Ammon's horn (tissue), 1 donor: ENCODE measurements around the gene WNT9A.

Experiments used
- DNase-seq: peaks from one replicate; pipeline ENCODE4 v3.0.0-alpha.2; 2016; ENCODE audit warnings: low spot score

Gene WNT9A

DNA sequence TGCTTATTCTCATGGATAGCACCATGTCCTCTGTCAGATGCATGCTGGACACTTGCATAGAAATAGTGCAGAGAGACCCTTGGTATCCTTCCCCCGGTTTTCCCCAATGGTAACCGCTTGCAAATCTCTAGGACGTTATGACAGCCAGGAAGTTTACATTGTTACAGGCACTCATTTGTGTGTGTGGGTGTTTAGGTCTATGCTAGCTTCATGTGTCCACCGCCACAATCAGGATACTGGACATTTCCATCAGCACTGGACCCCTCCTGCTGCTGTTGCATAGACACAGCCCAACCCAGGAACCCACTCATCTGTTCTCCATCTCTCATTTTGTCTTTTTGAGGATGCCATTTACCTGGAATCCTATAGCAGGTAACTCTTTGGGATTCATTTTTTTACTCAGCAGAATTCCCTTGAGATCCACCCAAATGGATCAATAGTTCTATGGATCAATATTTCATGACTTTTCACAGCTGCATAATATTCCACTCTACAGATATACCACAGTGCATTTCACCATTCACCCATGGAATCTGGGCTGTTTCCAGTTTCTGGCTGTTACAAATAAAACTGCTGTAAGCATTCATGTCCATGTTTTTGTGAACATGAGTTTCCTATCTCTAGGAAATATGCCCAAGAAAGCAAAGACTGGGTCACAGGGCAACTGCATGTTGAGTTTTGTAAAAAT is 6.6 kb upstream of the WNT9A start:
- DNase-seq: no peak

DNA sequence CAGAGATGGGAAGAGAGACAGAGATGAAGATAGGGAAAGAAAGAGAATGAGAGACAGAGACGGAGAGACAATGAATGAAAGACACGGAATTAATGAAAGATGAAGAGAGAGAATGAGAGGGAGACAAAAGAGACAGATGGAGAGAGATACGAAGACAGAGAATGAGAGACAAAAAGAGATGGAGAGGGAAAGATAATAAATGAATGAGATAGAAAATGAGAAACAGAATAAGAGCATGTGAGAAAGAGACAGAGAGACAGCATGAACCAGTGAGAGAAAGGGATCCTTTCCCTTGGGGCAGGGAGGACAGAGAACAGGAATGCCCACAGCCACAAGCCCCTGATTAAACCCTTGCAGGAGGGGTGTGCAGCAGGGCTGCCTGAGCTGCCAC is 5.3 kb upstream of the WNT9A start:
- DNase-seq: no peak

- DNase-seq: no peak
These were observed 4.8 kb upstream of the WNT9A start for GRCh38 chr1:227952374-227953021.

DNA sequence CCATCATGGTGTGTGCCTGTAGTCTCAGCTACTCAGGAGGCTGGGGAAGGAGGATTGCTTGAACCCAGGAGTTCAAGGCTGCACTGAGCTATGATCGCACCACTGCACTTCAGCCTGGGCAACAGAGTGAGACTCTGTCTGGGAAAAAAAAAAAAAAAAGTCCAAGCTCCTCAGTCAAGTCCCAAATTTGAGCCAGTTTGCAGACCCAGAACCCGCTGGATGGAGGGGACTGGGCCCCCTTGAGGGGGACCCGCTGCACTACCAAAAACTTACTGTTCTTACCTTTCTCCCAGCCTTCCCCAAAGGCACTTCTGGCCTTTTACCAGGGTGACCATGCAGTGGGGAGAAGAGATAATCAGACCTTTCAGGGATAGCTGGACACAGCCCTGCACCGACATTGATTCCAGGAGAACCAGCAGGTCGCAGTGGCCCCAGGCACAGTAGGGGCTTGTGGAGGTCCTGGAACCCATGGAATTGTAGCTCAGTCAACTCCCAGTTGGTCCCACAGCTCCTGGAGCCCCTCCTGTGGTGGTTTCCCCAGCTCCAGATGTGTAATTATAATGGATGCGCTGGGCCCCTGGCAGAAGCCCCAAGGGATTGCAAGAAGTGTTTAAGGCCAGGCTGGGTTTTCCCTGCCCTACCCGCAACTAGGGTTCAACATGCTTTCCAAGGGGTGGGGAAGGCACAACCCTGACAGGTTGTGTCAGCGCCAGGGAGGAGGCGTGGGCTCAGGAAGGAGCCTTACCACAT is 4.1 kb upstream of the WNT9A start:
- no peak for DNase-seq

- no peak for DNase-seq
These were observed 3.1 kb upstream of the WNT9A start for GRCh38 chr1:227950735-227951346.

- no peak for DNase-seq
These were observed 2.4 kb upstream of the WNT9A start for GRCh38 chr1:227949954-227950734.

DNA sequence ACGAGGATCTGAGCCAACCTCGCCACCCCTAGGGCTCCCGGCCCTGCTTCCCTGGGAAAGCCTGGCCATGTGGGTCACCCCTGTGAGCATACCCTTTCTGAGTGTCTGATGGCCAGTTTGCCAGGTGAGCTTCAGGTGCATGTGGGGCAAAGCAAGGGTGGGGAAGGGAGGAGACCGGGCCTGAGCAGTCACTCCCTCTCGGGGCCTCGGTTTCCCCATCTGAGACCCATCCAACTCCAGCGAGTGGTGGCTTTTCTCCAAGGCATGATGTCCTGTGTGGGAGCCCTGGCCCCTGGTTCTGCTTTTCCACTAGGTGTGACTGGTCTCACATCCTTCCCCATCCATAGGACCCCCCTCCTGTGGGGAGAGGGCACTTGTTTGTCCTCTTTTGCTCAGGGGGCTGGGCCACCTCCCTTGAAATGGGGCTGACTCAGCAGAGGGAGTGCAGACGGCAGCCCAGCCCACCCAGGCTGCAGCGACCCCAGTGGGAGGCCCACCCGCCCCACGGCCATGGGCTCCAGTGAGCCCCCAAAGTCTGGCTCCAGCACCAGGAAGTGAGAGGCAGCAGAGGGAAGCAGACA is 1.7 kb upstream of the WNT9A start:
- DNase-seq: no peak

DNA sequence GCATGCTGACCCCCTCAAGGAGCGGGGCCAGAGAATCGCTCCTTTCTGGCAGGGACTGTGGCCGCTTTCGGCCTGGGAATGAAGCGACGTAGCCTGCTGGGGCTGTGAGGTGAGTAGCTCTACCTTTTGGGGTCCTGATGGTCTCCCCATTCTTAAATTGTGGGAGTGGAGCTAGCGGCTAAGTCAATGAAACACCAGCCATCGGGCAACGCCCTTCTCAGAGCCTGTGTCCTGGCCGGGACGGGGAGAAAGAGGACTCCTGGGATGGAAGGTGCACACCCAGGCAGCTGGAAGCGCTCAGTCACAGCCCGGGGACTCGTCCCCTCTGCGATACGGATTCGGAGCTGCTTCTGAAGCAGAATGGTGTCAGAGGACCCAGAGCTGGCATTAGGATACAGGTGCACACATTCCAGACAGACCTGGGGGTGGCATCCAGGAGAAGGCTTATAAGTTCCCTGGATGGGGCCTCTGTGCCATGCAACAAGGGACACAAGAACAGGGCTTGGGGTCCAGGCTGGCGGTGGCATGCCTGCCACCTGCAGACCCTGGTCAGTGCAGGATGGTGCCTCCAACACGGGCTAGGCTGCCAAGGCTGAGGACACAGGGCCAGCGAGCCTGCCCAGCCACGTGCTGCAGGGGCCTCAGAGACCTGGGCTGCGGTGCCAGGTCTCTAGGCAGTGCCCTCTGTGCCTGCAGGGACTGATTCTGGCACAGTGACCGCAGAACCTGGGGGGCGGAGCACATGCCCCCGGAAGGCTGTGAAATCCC is 945 bp upstream of the WNT9A start:
- no peak for DNase-seq

- DNase-seq: no peak
These were observed 401 bp downstream of the WNT9A start for GRCh38 chr1:227947386-227947675.

GRCh38 chr1:227946624-227947385 is 927 bp downstream of the WNT9A start:
- DNase-seq: peak; percentile 62

- no peak for DNase-seq
These were observed 1.7 kb downstream of the WNT9A start for GRCh38 chr1:227945891-227946623.

GRCh38 chr1:227944931-227945890 is 2.5 kb downstream of the WNT9A start:
- no peak for DNase-seq

GRCh38 chr1:227944090-227944930 is 3.4 kb downstream of the WNT9A start:
- no peak for DNase-seq

DNA sequence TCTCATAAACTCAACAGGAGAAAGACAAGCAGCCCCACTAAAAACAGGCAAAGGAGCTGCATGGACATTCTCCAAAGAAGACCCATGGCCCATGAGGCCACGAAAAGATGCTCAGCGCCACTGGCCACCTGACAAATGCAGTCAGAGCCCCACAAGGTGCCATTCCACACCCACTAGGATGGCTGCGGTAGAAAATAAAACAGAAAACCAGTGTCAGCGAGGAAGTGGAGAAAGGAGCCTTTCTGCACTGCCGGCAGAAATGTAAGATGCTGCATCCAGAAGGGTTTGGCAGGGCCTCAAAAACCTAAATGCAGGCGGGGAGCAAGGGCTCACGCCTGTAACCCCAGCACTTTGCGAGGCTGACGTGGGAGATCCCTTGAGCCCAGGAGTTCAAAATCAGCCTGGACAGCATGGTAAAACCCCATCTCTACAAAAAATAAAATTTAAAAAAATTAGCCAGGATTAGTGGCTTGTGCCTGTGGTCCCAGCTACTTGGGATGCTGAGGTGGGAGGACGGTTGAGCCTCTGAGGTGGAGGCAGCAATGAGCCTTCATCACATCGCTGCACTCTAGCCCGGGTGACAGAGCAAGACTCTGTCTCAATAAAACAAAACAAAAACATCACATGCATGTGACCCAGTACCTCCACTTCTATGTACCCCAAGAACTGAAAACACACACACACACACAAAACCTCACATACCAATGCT is 4.2 kb downstream of the WNT9A start:
- no peak for DNase-seq

GRCh38 chr1:227942716-227943261 is 4.9 kb downstream of the WNT9A start:
- no peak for DNase-seq

- DNase-seq: no peak
These were observed 5.6 kb downstream of the WNT9A start for GRCh38 chr1:227942021-227942715.
